8988T (cell line): ENCODE results near the gene FA2H.
"Not testable (repeated sequence)": the region's sequence is repeated elsewhere in the genome, so short reads cannot be mapped to it uniquely, and the experiment has no call there.

Experiments
- DNase-seq: peaks from one replicate; pipeline ENCODE4 v3.0.0; 2011

FA2H gene

DNA sequence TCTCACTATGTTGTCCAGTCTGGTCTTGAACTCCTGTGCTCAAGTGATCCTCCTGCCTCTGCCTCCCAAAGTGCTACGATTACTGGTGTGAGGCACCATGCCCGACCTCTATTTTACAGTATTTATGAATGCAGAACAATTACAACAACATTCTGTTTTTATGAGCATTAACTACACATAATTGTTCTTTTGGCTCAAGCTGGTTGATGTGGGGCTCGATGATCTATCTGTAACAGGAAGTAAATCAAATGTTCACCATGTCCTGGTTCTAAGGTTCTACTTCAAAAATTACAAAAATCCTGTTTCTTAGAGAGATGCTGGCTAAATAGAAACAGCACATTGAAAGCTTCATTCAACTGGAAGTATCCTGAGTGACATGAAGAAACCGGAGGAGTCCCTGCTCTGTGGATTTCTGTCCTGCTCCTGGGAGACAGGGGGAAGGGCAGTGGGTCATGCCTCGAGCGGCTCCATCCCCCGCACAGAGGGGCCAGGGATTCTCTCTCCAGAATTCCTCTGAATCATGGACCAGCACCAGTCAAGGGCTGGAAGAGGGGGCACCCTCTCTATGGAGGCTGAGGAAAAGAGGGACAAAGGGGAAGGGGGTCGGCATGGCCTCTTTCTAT lies 31.5 kb downstream of the FA2H start:
- DNase-seq, result no peak

DNA sequence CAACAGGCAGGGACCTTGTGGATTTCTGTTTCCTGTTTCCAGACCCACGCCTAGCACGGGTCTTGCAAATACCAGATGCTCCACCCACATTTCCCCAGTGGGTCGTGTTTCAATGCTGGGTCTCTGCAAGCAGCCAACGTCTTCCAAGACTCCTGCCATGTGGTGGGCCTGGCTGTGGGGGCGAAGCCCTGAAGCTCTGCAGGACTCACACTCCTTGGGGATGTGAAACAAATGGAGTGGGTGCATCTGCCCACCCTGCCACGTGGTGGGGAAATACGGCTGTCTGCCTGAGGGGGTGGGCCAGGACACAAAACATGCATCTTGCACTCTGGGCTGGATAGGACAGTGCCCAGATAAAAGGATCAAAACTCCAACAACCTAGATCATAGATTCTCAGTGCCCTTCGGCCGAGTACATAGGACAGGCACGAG lies 32.6 kb downstream of the FA2H start:
- peak; percentile 9 for DNase-seq

DNA sequence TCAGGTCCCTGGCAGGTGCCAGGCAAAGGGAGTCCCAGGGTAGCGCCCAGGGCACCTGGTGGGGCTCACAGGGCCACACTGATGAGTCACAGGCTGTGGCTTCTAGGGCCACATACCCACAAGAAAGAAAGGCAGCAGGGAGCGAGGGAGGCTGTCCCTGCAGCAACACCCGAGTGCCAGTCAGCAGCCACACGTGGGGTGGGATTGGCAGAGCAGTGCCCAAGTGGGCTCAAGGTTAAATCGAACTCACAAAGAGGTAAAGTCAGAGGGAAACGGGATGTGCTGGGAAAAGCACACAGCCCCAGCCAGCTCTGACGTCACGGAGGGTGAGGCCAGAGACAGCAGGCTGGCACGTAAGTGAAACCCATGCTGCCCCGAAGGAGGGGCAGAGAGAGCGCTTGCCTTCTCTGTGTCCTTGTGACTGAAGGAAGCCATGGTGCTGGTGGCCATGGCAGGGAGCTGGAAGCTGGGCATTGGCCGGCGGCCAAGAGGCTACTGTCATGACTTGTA lies 33.8 kb downstream of the FA2H start:
- DNase-seq, result peak; percentile 84

GRCh38 chr16:74739275-74739674 lies 35.3 kb downstream of the FA2H start:
- DNase-seq, result peak; percentile 22

DNA sequence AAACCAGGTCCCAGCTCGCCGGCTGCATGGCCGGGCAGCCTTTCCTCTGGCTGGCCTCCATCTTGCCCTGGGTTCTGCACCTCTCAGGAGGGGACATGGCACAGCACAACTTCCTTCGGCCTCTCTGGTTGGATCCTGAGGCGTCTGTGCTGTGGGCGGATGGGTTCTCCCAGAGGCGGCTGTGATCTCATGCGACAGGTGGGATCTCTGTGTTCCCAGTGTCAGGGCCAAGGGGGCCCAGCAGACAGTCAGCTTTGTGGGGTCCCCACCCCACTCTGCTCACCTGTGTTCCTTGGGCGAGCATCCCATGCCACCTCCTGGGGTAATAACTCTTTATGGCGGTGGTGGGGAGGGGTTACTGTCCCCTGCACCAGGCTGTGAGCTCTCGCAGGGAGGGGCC lies 35.8 kb downstream of the FA2H start:
- peak; percentile 14 for DNase-seq

DNA sequence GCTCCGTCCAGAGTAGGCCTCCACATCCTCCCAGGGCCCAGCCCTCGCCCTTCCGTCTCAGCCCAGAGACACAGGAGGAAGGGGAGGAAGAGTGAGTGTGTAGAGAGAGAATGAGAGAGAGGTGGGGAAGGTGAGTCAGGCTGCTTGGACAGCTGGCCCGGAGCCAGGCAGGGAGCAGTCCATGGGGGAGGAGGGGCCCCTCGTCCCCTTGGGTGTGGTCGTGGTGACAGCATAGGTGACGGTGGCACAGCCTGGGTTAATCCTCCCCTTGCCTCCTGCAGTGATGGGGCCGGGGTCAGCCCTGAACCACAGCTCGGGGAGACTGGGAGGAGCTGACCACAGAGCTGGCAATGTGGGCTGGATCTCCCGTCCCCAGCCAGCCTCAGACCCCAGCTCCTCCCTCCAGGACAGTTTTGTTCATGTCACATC lies 36.5 kb downstream of the FA2H start:
- peak; percentile 75 for DNase-seq

DNA sequence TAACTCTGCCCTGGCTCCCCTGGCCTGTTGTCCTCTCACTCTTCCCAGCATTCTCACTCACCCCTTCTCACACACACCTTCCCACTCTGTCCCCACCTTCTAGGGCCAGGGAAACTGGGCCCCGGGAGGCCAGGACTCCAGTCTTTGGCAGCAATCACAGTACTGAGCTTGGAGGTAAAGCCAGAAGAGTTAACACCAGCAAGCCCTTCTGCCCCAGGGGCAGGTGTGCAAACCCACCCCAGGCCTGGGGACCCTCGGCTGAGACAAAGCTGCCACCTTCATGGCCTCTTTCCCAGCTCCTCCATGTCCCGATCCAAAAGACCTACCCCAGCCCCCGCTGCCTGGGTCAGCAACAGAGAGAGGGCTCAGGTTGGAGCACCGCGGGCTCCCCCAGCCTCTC lies 37.1 kb downstream of the FA2H start:
- peak; percentile 14 for DNase-seq

GRCh38 chr16:74736531-74737157 lies 38.0 kb downstream of the FA2H start:
- peak; percentile 20 for DNase-seq

GRCh38 chr16:74735554-74735953 lies 39.1 kb downstream of the FA2H start:
- no peak for DNase-seq

- no peak for DNase-seq
Observed at GRCh38 chr16:74735162-74735452, 39.5 kb downstream of the FA2H start.

GRCh38 chr16:74734361-74735161 lies 40.1 kb downstream of the FA2H start:
- DNase-seq, result no peak

DNA sequence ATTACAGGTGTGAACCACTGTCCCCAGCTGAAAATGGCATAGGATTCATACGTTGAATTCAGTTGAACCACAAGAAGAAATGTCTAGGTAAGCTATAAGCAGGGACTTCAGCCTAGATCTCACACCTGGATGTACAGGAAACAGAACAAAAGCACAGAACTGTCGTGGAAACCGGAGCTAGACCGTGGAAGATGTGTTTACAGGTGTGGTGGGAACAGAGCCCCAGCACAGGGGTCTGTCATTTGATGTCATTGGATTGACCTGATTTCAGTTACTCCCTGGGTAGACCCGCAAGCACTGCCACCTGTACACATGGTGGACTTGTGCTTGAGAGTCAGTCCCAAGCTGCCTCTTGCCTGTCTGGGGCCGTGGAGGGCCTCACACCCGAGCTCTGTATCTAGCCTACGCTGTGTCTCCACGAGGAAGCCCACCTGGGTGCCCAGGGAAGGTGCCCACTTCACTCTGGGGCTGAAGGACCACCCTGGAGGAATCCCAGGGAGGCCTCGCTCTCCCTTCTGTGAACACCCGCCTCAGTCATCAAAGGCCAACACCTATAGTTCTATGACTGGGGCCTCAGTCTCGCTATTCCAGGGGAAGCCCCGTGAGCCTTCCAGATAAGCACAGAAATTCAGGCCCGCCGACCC lies 41.8 kb downstream of the FA2H start:
- DNase-seq, result no peak

DNA sequence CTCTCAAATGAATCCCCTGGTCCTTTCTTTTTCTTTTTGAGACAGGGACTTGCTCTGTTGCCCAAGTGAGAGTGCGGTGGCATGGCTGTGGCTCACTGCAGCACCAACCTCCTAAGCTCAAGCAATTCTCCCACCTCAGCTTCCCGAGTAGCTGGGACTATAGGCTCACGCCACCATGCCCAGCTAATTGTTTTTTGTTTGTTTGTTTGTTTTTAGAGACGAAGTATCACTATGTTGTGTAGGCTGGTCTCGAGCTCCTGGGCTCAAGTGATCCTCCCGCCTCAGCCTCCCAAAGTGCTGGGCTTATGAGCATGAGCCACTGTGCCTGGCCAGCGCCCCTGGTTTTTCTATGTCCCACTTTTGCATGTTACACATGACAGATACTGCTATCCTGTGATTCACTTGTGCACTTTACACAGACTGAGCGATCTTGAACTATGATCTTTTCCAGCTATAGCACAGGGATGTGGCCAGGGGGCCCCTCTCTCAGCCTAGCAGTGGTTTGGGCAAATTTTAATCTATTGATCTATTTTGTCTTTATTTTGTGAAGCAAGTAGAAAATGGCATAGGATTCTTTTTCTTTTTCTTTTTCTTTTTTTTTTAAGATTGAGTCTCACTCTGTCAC lies 42.7 kb downstream of the FA2H start:
- DNase-seq, result no peak

- DNase-seq, result no peak
Observed at GRCh38 chr16:74729783-74730683, 44.6 kb downstream of the FA2H start.

- no peak for DNase-seq
Observed at GRCh38 chr16:74727903-74728302, 46.7 kb downstream of the FA2H start.

- peak; percentile 64 for DNase-seq
Observed at GRCh38 chr16:74726716-74727115, 47.9 kb downstream of the FA2H start.

DNA sequence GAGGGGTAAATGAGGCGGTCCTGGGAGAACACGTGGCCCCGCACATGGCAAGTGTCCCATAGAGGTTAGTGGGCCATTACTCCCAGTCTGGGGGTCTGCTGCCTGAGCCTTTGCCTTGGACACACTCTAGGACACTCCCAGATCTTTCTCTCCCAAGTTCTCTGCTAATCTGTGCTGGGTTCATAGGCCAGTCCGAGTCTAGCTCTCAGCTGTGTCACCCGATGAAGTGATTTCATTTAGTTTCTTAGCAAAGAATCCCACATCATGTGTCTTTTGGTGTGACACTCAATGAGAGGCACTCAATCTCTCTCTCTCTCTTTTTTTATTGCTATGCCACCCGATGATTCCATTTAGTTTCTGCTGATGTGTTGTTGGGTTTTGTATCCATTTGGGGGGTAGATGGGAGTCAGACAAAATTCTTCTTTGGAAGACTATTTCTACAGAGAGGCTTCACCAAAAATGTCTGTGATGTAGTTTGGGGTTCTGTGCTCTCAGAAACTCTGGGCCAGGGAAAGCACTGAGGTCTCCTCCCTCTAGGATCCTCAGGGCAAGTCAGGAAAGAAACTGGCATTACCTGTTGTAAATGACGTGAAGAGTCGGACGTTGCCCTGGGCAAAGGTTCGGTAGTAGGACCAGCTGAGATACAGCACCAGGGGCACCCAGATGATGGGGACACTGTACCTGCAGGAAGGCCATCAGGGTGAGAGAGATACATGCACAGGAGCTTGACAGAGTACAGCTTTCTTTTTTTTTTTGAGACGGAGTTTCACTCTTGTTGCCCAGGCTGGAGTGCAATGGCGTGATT lies 48.8 kb downstream of the FA2H start:
- DNase-seq, result no peak

- no peak for DNase-seq
Observed at GRCh38 chr16:74724820-74725549, 49.6 kb downstream of the FA2H start.

GRCh38 chr16:74723256-74723655 lies 51.4 kb downstream of the FA2H start:
- DNase-seq, result peak; percentile 0

- not testable (repeated sequence) for DNase-seq
Observed at GRCh38 chr16:74722156-74722555, 52.5 kb downstream of the FA2H start.
